ENCODE data around the gene CLRN2.
"Not testable (repeated sequence)": the region's sequence is repeated elsewhere in the genome, so short reads cannot be mapped to it uniquely, and the experiment has no call there.

The CLRN2 gene

DNA sequence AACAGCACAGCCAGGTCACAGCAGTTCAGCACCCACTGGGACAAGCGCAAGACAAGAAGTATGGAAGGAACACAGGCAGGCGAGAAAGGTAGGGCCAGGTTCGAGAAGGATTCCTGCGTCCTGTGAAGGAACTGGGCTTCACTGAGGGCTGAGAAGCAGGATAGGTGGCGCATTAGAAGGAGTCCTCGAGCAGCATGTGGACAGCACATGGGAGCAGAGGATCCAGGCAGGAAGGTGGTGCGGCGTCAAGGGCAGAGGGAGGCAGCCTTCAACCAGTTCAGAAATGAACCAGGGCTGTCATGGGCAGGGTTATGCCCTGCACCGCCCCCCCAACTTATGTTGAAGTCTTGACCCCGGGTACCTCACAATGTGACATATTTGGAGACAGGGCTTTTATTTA lies 31.3 kb downstream of the CLRN2 start:
- no peak for DNase-seq

DNA sequence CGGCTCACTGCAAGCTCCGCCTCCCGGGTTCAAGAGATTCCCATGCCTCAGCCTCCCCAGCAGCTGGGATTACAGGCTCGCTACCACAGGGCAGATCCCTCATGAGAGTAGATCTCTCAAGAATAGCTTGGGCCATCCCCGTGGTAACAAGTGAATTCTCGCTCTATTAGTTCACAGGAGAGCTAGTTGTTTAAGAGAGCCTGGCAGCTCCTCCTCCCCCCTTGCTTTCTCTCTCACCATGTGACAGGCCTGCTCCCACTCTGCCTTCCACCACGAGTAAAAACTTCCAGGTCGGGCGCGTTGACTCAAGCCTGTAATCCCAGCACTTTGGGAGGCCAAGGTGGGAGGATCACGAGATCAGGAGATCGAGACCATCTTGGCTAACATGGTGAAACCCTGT lies 31.7 kb downstream of the CLRN2 start:
- DNase-seq = no peak

DNA sequence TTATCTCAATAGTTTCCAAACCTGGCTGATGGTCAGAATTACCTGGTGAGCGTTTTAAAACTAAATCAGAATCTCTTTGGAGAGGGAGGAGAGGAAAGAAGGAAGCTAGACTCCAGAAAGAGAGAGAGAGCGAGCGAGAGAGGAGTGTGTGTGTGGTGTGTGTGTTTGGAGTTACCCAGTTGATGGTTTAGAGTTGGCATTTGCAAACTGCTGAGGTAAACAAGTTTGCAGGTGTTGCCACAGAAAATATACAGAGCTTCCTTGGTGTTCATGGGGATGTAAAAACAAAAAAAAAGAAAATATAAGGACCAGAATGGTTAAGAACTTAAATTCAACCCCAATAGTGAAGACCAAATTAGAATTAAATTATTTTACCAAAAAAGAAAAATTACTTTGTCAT lies 35.6 kb downstream of the CLRN2 start:
- DNase-seq = no peak

DNA sequence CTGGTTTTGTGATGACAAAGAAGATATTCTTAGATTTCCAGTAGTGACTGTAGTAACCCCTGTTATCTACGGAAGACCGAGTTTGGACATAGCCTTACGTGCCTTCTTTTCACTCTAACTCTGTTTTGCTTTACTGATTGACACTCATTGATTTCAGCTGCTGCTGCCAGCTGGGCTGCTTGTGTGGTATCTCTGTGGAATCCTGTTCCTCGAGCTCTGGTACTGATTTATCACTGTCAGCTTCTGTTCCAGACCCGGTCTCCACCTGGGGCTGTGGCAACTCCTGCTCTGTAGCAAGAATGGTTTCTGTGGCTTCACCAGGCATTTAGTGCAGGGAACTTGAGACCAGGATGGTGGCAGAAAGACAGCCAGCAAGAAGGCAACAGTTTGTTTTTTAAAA lies 37.5 kb downstream of the CLRN2 start:
- DNase-seq = no peak

DNA sequence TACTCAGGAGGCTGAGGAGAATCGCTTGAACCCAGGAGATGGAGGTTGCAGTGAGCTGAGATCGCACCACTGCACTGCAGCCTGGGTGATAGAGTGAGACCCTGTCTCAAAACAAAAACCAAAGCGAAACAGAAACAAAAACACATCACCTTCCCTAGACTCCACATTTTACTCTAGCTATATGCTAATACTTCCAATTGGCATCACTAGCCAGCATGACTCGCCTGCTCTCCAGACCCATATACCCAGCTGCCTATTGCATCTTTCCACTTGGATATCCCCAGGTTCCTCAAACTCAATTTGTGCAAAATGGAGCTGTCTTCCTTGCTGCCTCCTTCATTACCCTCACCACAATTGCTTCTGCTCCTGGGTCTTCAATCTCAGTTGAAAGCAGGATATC lies 39.6 kb downstream of the CLRN2 start:
- no peak for DNase-seq

DNA sequence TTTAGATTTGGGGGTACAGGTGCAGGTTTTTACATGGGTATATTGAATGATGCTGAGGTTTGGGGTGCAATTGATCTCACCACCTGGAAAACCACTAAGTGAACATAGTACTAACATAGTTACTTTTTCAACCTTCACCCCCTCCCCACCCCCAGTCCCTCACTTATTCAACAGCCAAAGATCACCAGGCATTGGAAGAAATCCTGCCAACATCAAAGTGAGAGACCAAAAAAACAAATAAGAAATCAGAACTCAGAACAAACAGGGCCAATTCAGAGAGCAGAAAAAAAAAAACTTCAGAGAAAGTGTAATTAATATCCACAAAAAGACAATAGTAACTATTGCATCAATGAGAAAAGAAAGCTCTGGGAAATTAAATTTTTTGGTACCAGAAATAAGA lies 41.5 kb downstream of the CLRN2 start:
- no peak for DNase-seq

DNA sequence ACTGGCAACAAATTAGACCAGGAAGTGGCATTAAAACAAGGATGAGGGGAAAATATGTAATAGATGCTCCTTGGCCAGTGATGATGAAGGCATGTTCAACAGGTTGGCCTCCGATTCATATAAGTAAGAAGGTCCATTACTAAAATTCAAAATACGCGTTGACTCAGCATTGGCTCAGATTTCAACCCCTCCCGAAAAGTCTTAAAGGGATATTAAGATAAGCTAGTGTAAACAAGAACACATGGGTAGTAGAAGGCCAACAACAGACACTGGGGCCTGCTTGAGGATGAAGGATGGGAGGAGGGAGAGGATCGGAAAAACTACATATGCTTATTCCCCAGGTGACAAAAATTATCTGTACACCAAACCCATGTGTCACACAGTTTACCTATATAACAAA lies 42.9 kb downstream of the CLRN2 start:
- DNase-seq = no peak

DNA sequence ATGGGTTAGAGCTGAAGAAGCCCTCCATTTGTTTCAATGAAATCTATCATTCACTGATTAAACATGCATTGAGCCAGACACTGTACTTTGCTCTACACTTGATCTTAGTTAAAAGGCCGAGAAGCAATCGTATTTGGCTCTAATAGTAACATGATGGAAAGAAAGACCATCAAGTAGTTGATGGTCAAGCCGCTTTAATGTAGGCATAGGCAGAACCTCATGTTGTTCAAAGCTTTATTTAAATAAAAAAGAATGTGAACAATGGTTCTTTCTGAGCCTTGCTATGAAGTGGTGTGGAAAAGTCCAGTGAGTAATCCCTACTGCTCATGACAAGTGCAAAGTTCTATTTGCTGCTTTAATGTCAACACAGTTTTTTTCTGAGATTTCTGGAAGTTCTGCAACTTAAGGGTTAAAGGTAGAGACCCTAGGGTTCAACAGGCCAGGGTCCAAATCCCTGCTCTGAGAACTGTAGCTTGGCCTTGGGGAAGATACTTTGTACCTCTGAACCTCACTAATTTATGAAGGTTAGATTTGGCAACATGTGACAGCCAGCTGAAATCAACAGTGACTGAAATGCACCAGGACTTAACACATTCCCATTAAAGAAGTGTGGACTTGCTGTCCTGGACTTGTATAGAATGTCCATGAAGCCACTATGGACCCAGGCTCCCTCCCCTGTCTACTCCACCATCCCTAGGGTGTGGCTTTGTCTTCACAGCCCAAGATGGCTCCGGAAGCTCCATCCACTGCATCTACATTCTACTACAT lies 44.2 kb downstream of the CLRN2 start:
- no peak for DNase-seq

DNA sequence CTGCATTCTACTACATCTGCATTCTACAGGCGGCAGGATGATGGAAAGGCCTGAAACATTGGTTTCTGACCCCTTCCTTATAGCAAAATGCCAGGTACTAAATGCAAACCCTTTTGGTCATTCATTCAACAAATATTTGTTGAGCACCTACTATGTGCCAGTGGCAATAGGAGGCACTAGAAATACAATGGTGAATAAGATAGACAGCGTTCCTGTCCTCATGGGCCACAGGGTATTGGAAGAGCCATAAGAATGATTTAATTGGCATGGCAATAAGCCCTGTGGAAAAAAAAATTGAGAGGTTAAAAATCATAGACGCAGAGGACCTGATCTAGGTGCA lies 44.7 kb downstream of the CLRN2 start:
- DNase-seq = no peak

DNA sequence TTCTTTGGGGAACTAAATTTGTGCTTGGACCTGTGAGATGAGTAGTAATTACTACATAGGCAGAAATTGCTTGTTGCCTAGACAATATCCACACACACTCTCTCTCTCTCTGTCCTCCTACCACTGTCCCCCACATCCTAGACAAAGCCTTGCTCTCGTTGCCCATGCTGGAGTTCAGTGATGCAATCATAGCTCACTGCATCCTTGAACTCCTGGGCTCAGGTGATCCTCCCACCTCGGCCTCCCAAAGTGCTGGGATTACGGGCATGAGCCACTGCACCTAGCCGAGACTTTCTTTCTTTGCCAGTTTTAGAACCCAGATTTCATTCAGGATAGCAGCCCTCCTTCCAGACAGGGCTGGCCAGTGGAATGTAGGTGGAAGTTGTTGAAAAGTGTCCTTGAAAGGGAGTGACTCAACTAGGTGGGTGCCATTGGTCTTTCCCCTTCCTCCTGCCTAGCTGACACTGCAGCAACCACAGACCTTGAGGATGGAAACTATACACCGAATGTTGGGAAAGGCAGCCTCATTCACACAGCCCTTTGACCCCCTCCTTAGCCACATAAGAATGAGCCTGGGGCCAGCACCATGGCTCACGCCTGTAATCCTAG lies 45.2 kb downstream of the CLRN2 start:
- no peak for DNase-seq

DNA sequence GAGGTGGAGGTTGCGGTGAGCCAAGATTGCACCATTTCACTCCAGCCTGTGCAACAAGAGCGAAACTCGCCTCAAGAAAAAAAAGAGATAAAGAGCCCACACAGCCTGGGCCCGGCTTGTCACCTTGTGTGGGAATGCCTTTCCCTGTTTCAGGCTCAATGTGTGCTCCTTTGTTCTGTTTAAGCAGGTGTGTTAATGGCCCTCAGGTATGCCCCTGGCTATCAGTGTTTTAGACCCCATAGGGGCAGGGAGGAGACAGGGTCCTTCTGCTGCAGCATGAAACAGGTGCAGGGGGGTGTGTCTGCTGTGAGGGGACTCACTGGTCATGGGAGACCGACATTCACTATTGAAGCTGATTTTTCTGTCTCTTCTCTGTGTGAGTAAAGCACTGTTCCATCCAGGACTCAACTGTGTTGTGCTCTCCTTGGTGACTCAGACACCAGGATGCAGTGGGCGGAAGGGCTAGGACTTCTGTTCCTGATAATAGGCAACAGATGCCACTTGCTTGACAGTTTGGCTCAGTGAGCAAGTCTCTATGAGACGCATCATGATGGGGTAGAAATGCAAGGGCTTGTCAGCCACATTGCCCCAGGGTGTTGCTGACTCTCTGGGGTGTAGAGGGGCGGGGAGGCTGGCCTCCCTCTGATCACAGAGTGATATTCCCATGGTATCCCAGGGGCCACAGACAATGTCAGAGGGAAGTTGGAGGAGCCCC lies 46.4 kb downstream of the CLRN2 start:
- no peak for DNase-seq

DNA sequence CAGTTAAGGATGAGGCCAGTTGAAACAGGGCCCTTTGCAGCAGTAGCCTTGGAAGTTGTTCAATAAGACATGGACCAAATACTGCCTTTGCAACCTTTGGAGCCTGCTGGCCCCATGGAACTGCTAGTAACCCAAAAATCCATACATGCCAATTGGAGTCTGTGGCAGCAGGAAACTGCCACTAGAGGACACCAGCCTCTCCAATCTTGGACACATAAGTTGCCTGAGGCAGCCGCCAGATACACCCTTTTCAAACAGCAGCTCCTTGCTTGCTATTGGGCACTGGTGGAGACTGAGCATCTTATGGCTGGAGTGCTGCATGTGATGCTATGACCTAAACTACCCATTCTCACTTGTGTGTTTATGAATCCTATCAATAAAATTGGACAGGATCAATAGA lies 47.2 kb downstream of the CLRN2 start:
- DNase-seq = no peak

DNA sequence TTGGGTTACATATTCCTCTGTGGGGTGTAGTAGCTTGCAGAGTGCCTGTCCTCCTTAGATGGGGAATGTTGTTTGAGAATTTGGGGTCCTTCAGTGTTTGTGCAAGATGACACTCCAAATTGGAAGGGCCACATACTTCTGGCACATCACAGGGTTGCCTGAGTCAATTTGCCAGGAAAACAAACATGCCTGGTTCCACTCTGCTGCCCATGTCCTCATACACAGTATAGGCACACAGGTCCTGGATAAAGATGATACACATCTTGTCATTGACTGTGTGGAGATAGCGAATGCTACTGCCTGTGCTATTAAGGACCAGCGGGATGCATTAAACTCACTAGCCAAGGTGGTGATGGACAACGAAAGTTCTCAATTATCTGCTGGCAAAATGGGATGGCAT lies 50.9 kb downstream of the CLRN2 start:
- DNase-seq = no peak

DNA sequence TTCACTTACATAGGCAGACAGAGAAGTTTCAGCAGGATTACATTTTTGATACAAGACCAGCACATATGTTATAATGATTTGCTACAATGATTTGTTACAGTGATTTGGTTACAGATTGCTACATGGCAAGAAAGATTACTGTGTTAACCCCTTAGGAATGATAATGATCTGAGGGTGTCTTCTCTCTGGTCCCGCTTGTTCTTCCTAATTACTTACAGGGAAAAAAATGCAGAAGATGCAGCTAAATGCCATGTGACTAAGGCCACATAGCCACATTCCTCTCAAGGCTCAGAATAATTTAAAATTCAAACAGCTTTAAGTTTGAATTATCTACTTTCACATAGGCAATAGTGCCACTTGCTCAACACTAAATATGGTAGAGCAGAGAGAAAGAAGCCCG lies 52.3 kb downstream of the CLRN2 start:
- DNase-seq = no peak

DNA sequence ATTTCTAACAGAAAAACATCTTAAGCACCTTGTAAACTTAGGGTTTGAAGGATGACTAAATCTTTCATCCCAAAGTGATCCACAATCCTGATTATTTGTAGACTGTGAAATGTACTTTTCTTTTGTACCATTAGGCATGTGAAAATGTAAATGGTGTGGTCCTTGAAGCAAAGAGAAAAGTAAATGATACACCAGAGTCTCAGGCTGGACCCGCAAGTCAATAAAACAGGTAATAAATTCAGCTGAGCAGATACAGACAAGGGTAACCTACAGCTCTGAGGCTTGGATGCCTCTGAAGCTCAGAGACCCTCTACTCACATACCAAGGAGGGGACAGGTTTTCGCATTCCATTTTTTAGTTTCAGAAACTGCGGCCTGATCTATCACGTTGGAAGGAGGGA lies 59.2 kb downstream of the CLRN2 start:
- DNase-seq = no peak

DNA sequence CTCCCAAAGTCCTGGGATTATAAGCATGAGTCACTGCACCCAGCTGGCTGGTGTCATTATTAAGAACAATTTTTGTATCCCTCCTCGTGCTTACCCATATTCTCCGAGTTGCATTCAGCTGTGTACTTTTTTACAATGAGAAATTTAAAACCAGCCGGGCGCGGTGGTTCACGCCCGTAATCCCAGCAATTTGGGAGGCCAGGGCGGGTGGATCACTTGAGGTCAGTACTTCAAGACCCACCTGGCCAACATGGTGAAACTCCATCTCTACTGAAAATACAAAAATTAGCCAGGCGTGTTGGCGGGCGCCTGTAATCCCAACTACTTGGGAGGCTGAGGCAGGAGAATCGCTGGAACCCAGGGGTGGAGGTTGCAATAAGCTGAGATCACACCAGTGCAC lies 60.2 kb downstream of the CLRN2 start:
- not testable (repeated sequence) for DNase-seq
